Kidney (tissue), 14 donors: ENCODE measurements around the gene SIGLEC9. TPM values are rescaled to one million over a fixed set of nuclear protein-coding genes. Genes with fewer than 3 reads are reported as not detected.
A peak's percentile ranks its signal among the peaks of the same experiment; 100 is the strongest.

Experiments used
- DNase-seq, 5 donors: peaks; one replicate each; pipeline ENCODE4 v3.0.0-alpha.2; 2013 to 2020
- FAIRE-seq: peaks from 2 replicates; lab custom pipeline; 2012; peaks lifted over from hg19 to GRCh38; lab: Jason Lieb, UNC
- H3K27ac ChIP-seq, 2 donors: one replicate each; pipeline ENCODE4 v1.7.0; 2013; ENCODE audit warnings: low read depth in 2 of 2, low read length in 2 of 2, inconsistent platforms in 1 of 2
- H3K27me3 ChIP-seq: one replicate; pipeline ENCODE4 v1.7.1; 2013; ENCODE audit warnings: low read length, inconsistent platforms; ENCODE audit not compliant: control insufficient read depth, insufficient read depth
- H3K36me3 ChIP-seq, 3 donors: one replicate each; pipeline versions ENCODE4 v1.7.0 to v1.7.1; 2013; ENCODE audit warnings: low read length in 3 of 3, control low read depth in 1 of 3, inconsistent platforms in 1 of 3; ENCODE audit not compliant: insufficient read depth in 3 of 3, control insufficient read depth in 2 of 3
- H3K4me1 ChIP-seq, 3 donors: one replicate each; pipeline versions ENCODE4 v1.7.0 to v1.7.1; 2013; ENCODE audit warnings: low read length in 3 of 3, inconsistent platforms in 1 of 3, low read depth in 1 of 3; ENCODE audit not compliant: control insufficient read depth in 2 of 3, insufficient read depth in 2 of 3
- H3K4me3 ChIP-seq, 3 donors: one replicate each; pipeline versions ENCODE4 v1.7.0 to v1.8.1; 2013; ENCODE audit warnings: low read length in 3 of 3, control low read depth in 1 of 3, inconsistent platforms in 1 of 3
- H3K9ac ChIP-seq, 3 donors: one replicate each; pipeline versions ENCODE4 v1.7.0 to v1.7.1; 2013; ENCODE audit warnings: low read length in 3 of 3, control low read depth in 1 of 3, inconsistent platforms in 1 of 3
- H3K9me3 ChIP-seq, 3 donors: one replicate each; pipeline versions ENCODE4 v1.7.0 to v1.7.1; 2013; ENCODE audit warnings: low read length in 3 of 3, control low read depth in 1 of 3, inconsistent platforms in 1 of 3; ENCODE audit not compliant: control insufficient read depth in 2 of 3, insufficient read depth in 1 of 3
- CTCF ChIP-seq: IDR thresholded peaks from 3 replicates; pipeline ENCODE4 v1.5.1; 2012; ENCODE audit warnings: mild to moderate bottlenecking, moderate library complexity, borderline replicate concordance; ENCODE audit not compliant: insufficient read depth; ENCODE audit errors: extremely low read depth
- intact Hi-C: fragments of 100-400 bp; cut with DNase I; formaldehyde crosslinking; loops from one replicate; pipeline ENCODE4 v1.11.1; 2022
- polyA plus RNA-seq: library from polyadenylated mRNA; stranded (reverse); fragments of 350-450 nt; fragmentation: Illumina TruSeq; extraction: RNeasy Lipid Tissue Mini Kit (QIAGEN cat#74804); gene quantifications from one replicate; pipeline ENCODE4 v1.2.3, GENCODE V29; 2014; ENCODE audit warnings: low read depth, low replicate concordance; ENCODE audit not compliant: insufficient read depth
- total RNA-seq: library from RNA; stranded (reverse); fragmentation: NEBNext Ultra II Directional; extraction: Animal tissue kit (Norgen Biotek cat#: 25700); gene quantifications from one replicate; pipeline ENCODE4 v1.2.1, GENCODE V29; 2021
- donor health status: control.
- donor health status: control.
- donor health status: control.
- donor health status: control.
- donor health status: control.
- donor health status: DM: yes; HTN: yes; CAD: no.
- donor health status: Normal renal cell carcinoma (clear cell type).

Gene SIGLEC9
- total and polyA plus RNA-seq, 2 donors from 2014 or later: 1.6 to 8.1 TPM

- H3K4me1 ChIP-seq: no peaks in the 10 kb centered on the region
- no peak for TF ChIP-seq CTCF
- H3K9ac ChIP-seq: no peak overlapping the region
- no peaks in the 10 kb centered on the region for H3K9me3 ChIP-seq
- intact Hi-C loops: no loop called here
- FAIRE-seq (no peak), DNase-seq (peak in 2 of 5 donors; percentile 9 to 34)
- no peak overlapping the region for H3K27ac ChIP-seq
- no peaks in the 10 kb centered on the region for H3K27me3 ChIP-seq
- no peak overlapping the region for H3K4me3 ChIP-seq
- no peaks in the 10 kb centered on the region for H3K36me3 ChIP-seq
These were observed 43.2 kb upstream of the SIGLEC9 start for GRCh38 chr19:51081476-51081875.

GRCh38 chr19:51082611-51083010, 42.1 kb upstream of the SIGLEC9 start, which contains the start of gene KLK14:
KLK14 (minus strand) TSS chr19:51082887; CDS start chr19:51082614, 273 bp downstream.
- TF ChIP-seq CTCF: no peak
- Histone ChIP-seq H3K4me3 (no peak within 1 kb of the TSS), H3K9ac (no peak within 1 kb of the TSS), H3K27ac (no peak within 1 kb of the TSS), H3K4me1 (no peaks in the 10 kb centered on the region), H3K27me3 (no peaks in the 10 kb centered on the region), H3K9me3 (no peaks in the 10 kb centered on the region), H3K36me3 (no peaks in the 10 kb centered on the region)
- intact Hi-C loops: no loop called here
- FAIRE-seq: no peak
- DNase-seq: peak in 4 of 5 donors; percentile 14 to 48 (median 28)

- FAIRE-seq: no peak
- intact Hi-C loops: no loop called here
- H3K27me3 ChIP-seq: no peaks in the 10 kb centered on the region
- TF ChIP-seq CTCF: no peak
- no peak overlapping the region for H3K9ac ChIP-seq
- H3K9me3 ChIP-seq: no peaks in the 10 kb centered on the region
- H3K36me3 ChIP-seq: no peaks in the 10 kb centered on the region
- no peak overlapping the region for H3K4me3 ChIP-seq
- no peak overlapping the region for H3K27ac ChIP-seq
- H3K4me1 ChIP-seq: no peaks in the 10 kb centered on the region
- DNase-seq: no peak
These were observed 41.5 kb upstream of the SIGLEC9 start for GRCh38 chr19:51083181-51083580.

- Histone ChIP-seq H3K9me3 (no peaks in the 10 kb centered on the region), H3K36me3 (no peaks in the 10 kb centered on the region), H3K4me1 (no peaks in the 10 kb centered on the region), H3K27ac (no peak overlapping the region), H3K27me3 (no peaks in the 10 kb centered on the region), H3K9ac (no peak overlapping the region), H3K4me3 (no peak overlapping the region)
- FAIRE-seq (no peak), DNase-seq (peak in 2 of 5 donors; percentile 18 to 35)
- intact Hi-C loops: no loop called here
- TF ChIP-seq CTCF: no peak
These were observed 40.9 kb upstream of the SIGLEC9 start for GRCh38 chr19:51083783-51084182.
